Astrocyte of the spinal cord (primary cell): ENCODE measurements around the gene DVL1.

Experiments
- DNase-seq: peaks from one replicate; pipeline ENCODE4 v3.0.0; 2011; ENCODE audit warnings: low read depth, low spot score
- H3K4me3 ChIP-seq: 2 replicates; pipeline ENCODE4 v1.5.1; 2011; ENCODE audit warnings: low read depth, mild to moderate bottlenecking, low read length, moderate library complexity
- CTCF ChIP-seq: IDR thresholded peaks from 2 replicates; pipeline ENCODE4 v1.5.1; 2012; ENCODE audit warnings: low read depth, mild to moderate bottlenecking, low read length, inconsistent platforms
- in situ Hi-C: cut with HindIII; loops from 2 replicates; pipeline ENCODE4 v1.10.0; 2017; ENCODE audit warnings: low sequenced_read_pairs

Gene DVL1

GRCh38 chr1:1356166-1356795 is 7.1 kb upstream of the DVL1 start:
- peak overlapping the region; percentile 77 for H3K4me3 ChIP-seq
- no peak for TF ChIP-seq CTCF
- in situ Hi-C loops, result no loop called here
- DNase-seq, result no peak

GRCh38 chr1:1355416-1355815 is 6.2 kb upstream of the DVL1 start:
- TF ChIP-seq CTCF, result no peak
- in situ Hi-C loops, result no loop called here
- DNase-seq, result no peak
- H3K4me3 ChIP-seq, result peak overlapping the region; percentile 5

GRCh38 chr1:1354271-1355247 is 5.3 kb upstream of the DVL1 start:
- DNase-seq, result no peak
- no peak for TF ChIP-seq CTCF
- no peak overlapping the region for H3K4me3 ChIP-seq
- in situ Hi-C loops, result no loop called here

- DNase-seq, result no peak
- in situ Hi-C loops, result no loop called here
- no peak for TF ChIP-seq CTCF
- H3K4me3 ChIP-seq, result no peak overlapping the region
Measured at GRCh38 chr1:1353389-1354151, 4.4 kb upstream of the DVL1 start.

GRCh38 chr1:1352786-1353388 is 3.7 kb upstream of the DVL1 start:
- in situ Hi-C loops, result no loop called here
- no peak for TF ChIP-seq CTCF
- no peak for DNase-seq
- no peak overlapping the region for H3K4me3 ChIP-seq
